Stimulated activated CD4-positive, alpha-beta T cell treated with anti-CD3 and anti-CD28 coated beads, Interleukin-4, amount 100 ng/mL, for 4 hours (primary cell): ENCODE results near the gene BMI1.
"Not testable (repeated sequence)": the region's sequence is repeated elsewhere in the genome, so short reads cannot be mapped to it uniquely, and the experiment has no call there.

ENCODE experiments used
- DNase-seq, 2 experiments: peaks; one replicate each; pipeline ENCODE4 v3.0.0-alpha.2; 2020

The BMI1 gene

DNA sequence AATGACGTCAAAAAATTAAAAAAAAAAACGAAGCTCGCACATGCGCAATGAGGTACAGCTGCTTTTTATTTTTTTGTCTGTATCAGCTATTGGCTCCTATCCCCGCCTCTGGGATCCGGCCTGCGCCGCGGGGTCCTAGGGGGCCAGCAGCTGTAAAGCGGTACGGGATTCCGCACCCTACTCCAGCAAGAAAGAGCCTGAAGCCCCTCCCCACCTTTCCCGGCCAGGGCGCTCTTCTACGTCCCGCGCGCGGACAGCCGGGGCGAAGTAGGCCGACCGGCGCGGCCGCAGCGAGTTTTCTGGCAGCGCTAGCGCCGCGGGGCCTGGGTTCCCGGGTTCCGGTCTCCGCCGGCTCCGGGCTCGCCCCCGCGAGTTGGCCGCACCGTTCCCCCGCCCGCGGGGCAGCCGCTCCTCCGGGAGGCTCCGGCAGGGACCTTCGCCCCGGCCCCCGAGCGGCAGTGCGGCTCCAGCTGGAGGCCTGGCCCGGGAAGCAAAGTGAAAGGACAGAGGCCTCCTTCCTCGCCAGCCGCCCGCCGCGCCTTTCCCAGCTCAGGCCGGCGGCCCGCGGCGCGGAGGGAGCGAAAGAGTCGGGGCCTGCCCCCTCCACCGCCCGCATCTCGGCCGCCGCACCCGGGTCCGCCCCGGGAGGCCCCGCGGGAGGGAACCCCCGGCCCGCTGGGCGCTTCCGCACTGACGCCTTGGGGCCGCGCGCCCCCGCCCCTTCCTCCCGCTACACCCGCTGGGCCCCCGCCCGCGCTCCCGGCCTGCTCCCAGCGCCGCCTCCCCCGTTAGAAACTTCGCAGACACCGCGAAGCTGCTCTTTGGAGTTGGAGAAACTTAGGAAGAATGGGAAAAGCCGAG, 19.7 kb downstream of the BMI1 start:
- DNase-seq, result peak; percentile 54 to 55

DNA sequence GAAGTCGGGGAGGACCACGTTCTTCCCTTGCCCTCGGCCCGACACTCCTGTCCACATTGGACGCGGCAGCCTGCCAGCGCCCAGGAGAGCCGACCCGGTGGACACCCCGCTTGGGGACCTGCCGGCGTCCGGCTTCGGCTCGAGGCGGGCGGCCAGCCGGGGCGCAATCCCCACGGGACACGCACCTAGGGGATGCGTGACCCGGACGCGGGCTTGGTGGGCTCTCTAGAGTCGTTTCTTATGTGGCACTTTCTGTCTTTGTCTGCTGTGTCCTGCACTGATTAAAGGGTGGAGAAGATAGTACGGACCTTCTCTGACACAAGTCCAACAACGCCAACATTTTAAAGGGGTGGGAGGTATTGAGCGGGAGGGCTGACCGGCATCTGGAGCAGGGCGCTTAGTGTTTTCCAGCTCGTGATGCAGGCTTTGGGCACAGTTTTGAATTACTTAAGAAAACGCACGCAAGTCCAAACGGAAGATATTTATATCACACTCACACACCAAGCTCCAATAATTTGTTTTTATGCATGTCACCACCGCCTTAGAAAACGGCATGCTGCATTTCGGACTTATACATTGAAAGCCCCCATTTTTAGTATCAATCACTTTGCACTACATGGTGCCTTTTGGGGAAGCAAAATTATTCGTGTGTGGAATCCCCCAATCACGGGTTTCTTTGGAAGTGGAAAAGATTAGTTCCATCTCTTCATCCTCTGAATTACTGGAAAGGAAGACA, 20.5 kb downstream of the BMI1 start:
- no peak for DNase-seq

- no peak for DNase-seq
Observed at GRCh38 chr10:22341926-22342196, 21.0 kb downstream of the BMI1 start.

GRCh38 chr10:22342421-22342820, 21.5 kb downstream of the BMI1 start:
- DNase-seq, result no peak

GRCh38 chr10:22343731-22344130, 22.8 kb downstream of the BMI1 start:
- DNase-seq, result no peak

DNA sequence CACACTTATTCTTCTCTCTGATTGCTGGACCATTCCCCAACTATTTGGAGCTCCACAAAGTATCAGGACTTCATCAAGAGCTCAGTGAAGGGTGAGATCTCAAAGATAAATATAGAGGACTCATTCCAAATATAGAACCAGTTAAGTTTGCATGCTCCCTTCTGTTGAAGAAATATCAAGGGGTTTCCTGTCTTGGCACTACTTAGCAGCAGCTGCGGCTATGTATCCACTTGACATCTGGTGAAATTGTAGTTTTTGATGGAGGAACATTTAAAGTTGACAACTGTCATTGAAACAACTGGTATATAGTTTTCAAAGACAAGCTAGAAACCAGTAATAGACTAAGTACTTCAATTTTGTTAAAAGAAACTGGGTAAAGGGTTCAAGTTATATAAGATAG, 23.4 kb downstream of the BMI1 start:
- DNase-seq, result no peak

DNA sequence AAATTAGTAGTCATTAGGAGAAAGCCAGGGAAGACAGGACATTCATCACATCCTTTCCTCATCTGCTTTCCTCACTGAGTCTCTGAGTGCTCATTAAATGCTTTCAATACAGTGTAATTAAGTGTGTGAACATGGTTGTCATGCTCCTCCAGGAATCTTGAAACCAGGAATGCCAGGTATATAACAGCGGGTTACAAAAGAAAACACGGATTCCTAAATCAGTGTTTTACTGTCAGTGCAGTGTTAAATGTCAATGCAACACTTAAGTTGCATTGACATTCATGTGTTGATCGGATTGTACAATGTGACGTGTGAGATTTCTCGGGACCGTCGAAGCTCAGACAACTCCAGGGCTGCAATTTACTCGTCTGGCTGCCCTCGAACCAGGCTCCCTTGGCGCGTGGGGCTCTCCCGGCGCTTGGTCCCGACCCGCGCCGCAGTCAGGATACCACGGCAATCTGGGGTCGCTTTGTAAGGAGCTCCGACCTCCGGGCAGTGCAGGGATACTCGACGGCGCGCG, 23.9 kb downstream of the BMI1 start:
- DNase-seq, result no peak

DNA sequence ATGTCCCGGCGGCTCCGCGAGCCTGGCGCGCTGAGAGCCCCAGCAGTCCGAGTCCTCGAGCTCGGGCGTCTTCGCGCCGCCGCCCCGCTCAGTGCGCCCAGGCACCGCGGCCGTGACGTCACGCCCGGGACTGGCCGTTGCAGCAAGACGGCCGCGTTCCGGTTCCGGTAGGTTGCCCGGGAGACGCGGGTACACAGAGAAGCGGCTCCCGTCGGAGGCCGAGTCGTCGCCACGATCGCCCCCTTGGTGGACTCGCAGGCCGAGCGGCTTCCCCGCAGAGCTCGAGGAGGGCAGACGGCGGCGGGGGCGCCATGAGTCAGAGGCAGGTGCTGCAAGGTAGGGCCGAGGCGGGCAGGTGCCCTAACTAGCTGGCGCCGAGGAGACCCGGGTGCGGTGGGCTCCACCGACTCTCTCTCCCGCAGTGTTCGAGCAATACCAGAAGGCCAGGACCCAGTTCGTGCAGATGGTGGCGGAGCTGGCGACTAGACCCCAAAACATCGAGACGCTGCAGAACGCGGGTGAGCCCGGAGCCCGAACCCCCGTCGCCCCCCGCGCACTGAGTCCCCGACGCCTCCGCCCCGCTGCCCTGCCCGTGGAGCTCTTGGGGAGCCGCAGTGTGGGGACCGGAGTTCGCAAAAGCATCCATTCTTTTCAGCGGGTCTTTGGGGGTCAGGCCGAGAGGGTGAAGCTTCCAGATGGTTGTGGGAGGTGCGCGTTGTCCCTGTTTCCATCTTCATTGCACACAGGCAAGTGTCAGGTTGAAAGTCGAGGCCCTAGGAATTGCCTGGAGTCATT, 24.6 kb downstream of the BMI1 start, which contains the start of gene SPAG6:
SPAG6 (plus strand) TSS at position 196 of the 795 bp plus-strand sequence; CDS start at position 312, 116 bp downstream.
- DNase-seq, result peak; percentile 29 to 34

GRCh38 chr10:22346096-22346661, 25.3 kb downstream of the BMI1 start:
- DNase-seq, result no peak

DNA sequence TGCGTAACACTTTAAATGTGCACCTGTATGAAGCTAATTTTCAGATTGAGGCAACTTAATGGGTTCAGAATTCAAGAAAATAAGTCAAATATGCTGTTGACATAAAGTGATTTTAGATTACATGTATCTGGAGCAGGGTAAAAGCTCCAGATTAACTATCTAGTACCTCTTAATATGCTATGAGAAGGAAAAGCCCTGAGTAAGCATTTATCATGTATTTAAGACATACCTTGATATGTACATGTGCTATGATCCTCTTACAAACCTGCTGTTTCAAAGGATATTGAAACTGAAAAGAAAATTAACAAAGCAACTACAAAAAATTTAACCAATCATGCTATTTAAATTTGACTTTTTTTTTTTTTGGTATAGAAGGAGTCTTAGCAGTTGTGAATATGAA, 28.9 kb downstream of the BMI1 start:
- DNase-seq, result no peak

DNA sequence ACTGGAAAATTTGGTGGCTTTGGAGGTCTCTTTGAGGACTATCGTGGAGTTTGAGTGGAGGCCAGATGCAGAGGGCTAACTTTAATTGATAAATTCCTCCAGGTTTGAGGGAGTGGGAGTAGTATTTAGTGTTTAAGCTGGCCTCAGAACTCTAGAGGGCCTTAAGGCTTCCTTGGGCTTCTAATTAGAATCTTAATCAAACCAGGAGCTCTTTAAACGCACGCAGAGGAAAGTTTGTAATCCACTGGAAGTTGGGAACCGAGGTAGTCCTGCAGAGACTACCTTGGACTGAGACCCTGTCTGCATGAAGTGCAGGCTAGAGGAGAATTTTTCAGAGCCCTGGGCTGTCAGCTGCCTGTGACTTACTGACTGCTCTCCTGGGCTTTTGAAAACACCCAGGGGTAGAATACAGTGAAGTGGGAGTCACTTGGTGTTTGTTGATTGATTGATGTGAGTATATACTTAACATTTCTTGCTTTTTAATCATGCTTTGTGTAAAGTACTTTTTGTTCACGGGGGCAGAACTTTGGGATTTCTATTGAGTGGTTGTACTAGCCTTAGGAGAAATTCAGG, 30.3 kb downstream of the BMI1 start:
- DNase-seq, result no peak

GRCh38 chr10:22356324-22356873, 35.5 kb downstream of the BMI1 start:
- DNase-seq, result no peak

GRCh38 chr10:22357770-22358169, 36.9 kb downstream of the BMI1 start:
- not testable (repeated sequence) for DNase-seq

GRCh38 chr10:22363305-22363704, 42.4 kb downstream of the BMI1 start:
- DNase-seq, result no peak

DNA sequence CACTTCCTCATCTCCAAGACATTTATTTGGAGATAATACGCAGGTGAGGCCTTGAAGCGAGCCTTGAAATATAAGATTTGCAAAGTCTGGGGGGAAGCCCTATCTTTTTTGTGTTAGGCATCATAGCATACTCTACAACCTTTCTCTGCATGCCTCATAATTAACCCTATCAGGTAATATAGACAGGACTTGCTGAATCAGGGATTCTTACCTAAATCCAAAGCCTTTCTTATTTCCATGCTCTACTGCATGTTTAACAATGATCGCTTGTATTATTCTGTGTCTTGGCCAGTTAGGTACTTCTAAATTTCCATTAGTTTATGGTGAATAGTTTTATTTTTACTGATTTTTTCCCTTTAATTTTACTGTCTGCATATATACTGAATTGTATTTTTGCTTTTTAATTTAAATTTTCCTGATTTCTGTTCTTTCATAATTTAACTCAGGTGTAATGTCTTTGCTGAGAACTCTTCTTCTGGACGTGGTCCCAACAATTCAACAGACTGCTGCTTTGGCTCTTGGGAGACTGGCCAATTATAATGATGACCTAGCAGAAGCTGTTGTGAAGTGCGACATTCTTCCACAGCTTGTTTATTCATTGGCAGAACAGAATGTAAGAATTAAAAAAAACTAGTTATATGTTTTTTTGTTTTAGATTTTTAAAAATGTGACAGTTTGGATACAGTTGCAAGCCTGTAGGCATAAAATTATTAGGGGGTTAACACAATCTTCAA, 43.7 kb downstream of the BMI1 start:
- no peak for DNase-seq

- no peak for DNase-seq
Observed at GRCh38 chr10:22365233-22365632, 44.3 kb downstream of the BMI1 start.

- no peak for DNase-seq
Observed at GRCh38 chr10:22365644-22366434, 44.9 kb downstream of the BMI1 start.

GRCh38 chr10:22366435-22366703, 45.5 kb downstream of the BMI1 start:
- no peak for DNase-seq

DNA sequence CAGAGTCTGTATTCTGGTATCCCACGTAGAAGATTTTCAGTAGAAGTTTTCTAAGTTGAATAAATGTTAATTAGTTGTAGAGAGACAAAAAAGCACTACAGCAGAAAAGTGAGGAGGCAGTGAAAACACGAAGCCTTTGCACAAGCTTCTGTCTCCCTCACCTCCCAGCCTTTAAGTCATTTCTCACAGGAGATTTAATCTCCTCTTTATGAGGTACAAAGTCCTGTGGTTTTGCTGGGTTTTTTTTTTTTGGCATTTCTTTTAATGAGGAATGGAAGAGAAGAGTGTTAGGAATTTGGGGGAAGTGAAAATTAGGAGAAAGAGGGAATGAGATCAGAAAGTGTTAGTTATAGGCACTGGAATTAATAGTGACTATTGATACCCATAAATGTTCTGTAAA, 45.9 kb downstream of the BMI1 start:
- DNase-seq, result no peak

DNA sequence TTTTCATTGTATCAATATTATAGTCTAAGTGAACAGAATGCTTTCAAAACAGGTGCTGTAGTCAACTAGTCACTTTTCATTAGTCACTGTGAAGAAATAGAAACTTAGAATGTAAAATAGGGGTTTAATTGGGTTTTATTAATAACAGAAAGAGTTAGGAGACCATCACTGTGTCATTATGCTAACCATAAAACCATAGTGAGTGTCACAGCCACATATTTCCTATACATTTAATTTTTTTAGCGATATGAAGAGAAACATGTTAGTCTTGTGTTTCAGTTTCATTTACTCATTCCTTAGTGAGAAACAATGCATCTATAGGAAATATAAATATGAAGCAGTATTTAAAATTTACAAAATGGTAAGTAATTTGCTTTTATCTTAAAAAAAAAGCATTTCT, 46.6 kb downstream of the BMI1 start:
- no peak for DNase-seq

DNA sequence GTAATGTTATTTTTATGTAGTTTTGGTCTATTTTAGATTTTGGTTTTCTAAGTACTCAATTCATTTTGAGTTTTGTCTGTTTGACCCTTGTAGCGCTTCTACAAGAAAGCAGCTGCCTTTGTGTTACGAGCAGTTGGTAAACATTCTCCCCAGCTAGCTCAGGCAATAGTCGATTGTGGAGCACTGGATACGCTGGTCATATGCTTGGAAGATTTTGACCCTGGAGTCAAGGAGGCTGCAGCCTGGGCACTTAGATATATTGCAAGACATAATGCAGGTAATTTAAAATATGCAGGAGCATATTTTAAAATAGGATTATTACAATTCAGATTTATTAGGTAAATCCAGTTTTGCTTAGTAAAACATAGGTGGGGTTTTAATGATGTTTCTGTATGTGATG, 47.5 kb downstream of the BMI1 start:
- no peak for DNase-seq
